ENCODE data around the gene ECE2. TPM values are rescaled to one million over a fixed set of nuclear protein-coding genes. Genes with fewer than 3 reads are reported as not detected.
"Not testable (repeated sequence)": the region's sequence is repeated elsewhere in the genome, so short reads cannot be mapped to it uniquely, and the experiment has no call there.

The ECE2 gene
- total and polyA plus RNA-seq, 3 experiments from 2014 or later, result not detected

- Mint-ChIP-seq H3K4me3 (peak overlapping the region; percentile 77 to 94 (median 84)), H3K36me3 (peaks cover 0 to 1% (median 0%) of the 10 kb centered on the region in 3 donors), H3K4me1 (peaks cover 17 to 29% (median 18%) of the 10 kb centered on the region in 3 donors), H3K27ac (peak overlapping the region in 7 of 8 donors; percentile 3 to 92 (median 54)), H3K9me3 (no peaks in the 10 kb centered on the region), H3K27me3 (peaks cover 21 to 32% of the 10 kb centered on the region in 2 donors)
- peak overlapping the region; percentile 61 for H3K4me3 ChIP-seq (ENCODE audit: low read length)
- ChIA-PET POLR2A (no interaction called here), CTCF (interaction anchor here (0.7 to 3.0 kb wide), 3 partner anchors 9 to 34 kb away, joined by 3 to 13 read pairs (median 8); partner anchors contain the start of gene EEF1AKMT4)
- H3K36me3 ChIP-seq (ENCODE audit: insufficient read depth, low read length), result no peaks in the 10 kb centered on the region
- no peaks in the 10 kb centered on the region for H3K9me3 ChIP-seq (ENCODE audit: low read length)
- peaks cover 20% of the 10 kb centered on the region for H3K27me3 ChIP-seq (ENCODE audit: insufficient read depth, low read length, poor library complexity, severe bottlenecking)
- DNase-seq, result peak in 2 of 5 donors; percentile 15 to 30
- no peak overlapping the region for H3K27ac ChIP-seq (ENCODE audit: low read depth, low read length)
- peaks cover 23% of the 10 kb centered on the region for H3K4me1 ChIP-seq (ENCODE audit: insufficient read depth, low read length)
Measured at GRCh38 chr3:184261854-184262763, 13.7 kb upstream of the ECE2 start.

DNA sequence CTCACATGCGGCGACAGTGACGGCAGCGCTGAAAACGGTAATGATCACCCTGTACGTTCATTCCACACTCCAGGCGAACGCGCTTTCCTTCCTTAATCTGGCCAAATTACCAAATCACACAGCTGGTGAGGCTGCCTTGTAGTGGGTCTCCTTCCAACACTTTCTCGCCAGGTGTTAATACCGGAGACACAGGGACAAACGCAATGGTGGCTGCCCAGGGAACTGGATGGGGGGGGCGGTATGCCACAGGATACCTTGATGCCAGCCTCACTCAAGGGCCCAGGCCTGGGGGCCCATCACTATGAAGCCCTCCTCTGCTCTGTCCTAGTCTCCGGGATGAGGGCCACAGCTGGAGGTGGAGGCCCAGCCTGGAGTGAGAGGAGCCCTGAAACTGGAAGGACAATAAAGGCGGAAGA, 13.1 kb upstream of the ECE2 start:
- peak overlapping the region in 6 of 7 donors; percentile 56 to 75 (median 71) for H3K4me3 Mint-ChIP-seq
- H3K36me3 ChIP-seq (ENCODE audit: insufficient read depth, low read length), result no peaks in the 10 kb centered on the region
- no peaks in the 10 kb centered on the region for H3K36me3 Mint-ChIP-seq
- no peak overlapping the region for H3K27ac ChIP-seq (ENCODE audit: low read depth, low read length)
- H3K27me3 ChIP-seq (ENCODE audit: insufficient read depth, low read length, poor library complexity, severe bottlenecking), result peaks cover 20% of the 10 kb centered on the region
- H3K4me1 Mint-ChIP-seq, result peaks cover 17 to 29% (median 18%) of the 10 kb centered on the region in 3 donors
- no peaks in the 10 kb centered on the region for H3K9me3 ChIP-seq (ENCODE audit: low read length)
- DNase-seq, result no peak
- H3K4me1 ChIP-seq (ENCODE audit: insufficient read depth, low read length), result peaks cover 23% of the 10 kb centered on the region
- H3K9me3 Mint-ChIP-seq, result no peaks in the 10 kb centered on the region
- CTCF ChIA-PET, result interaction anchor here (2.0 kb wide), 1 partner anchor 35 kb away, joined by 8 read pairs; no protein-coding TSS in a partner anchor
- H3K27ac Mint-ChIP-seq, result peak overlapping the region in 4 of 8 donors; percentile 33 to 72 (median 54)
- peaks cover 28 to 38% of the 10 kb centered on the region in 2 donors for H3K27me3 Mint-ChIP-seq
- POLR2A ChIA-PET, result no interaction called here
- no peak overlapping the region for H3K4me3 ChIP-seq (ENCODE audit: low read length)

DNA sequence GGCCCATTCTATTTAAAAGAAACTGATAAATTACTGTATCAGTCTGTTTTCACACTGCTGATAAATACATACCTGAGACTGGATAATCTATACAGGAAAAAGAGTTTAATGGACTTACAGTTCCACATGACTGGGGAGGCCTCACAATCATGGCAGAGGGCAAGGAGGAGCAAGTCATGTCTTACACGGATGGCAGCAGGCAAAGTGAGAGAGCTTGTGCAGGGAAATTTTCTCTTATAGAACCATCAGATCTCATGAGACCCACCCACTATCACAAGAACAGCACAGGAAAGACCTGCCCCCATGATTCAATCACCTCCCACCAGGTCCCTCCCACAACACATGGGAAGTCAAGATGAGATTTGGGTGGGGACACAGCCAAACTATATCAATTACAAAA, 8.6 kb upstream of the ECE2 start:
- H3K4me1 Mint-ChIP-seq; H3K27ac ChIP-seq (ENCODE audit: low read depth, low read length); DNase-seq; H3K36me3 Mint-ChIP-seq; H3K36me3 ChIP-seq (ENCODE audit: insufficient read depth, low read length); H3K9me3 Mint-ChIP-seq; H3K4me1 ChIP-seq (ENCODE audit: insufficient read depth, low read length); CTCF ChIA-PET; POLR2A ChIA-PET; H3K9me3 ChIP-seq (ENCODE audit: low read length); H3K4me3 Mint-ChIP-seq; H3K4me3 ChIP-seq (ENCODE audit: low read length): not testable (repeated sequence)
- Mint-ChIP-seq H3K27me3 (peaks cover 28 to 37% of the 10 kb centered on the region in 2 donors), H3K27ac (peak overlapping the region in 1 of 8 donors; percentile 77)
- H3K27me3 ChIP-seq (ENCODE audit: insufficient read depth, low read length, poor library complexity, severe bottlenecking), result peaks cover 16% of the 10 kb centered on the region

- H3K9me3 Mint-ChIP-seq, result no peaks in the 10 kb centered on the region
- Histone ChIP-seq H3K36me3 (ENCODE audit: insufficient read depth, low read length) (no peaks in the 10 kb centered on the region), H3K4me1 (ENCODE audit: insufficient read depth, low read length) (no peaks in the 10 kb centered on the region), H3K27me3 (ENCODE audit: insufficient read depth, low read length, poor library complexity, severe bottlenecking) (peaks cover 6% of the 10 kb centered on the region), H3K4me3 (ENCODE audit: low read length) (no peak overlapping the region), H3K9me3 (ENCODE audit: low read length) (no peaks in the 10 kb centered on the region), H3K27ac (ENCODE audit: low read depth, low read length) (no peak overlapping the region)
- H3K27me3 Mint-ChIP-seq, result peaks cover 41 to 43% of the 10 kb centered on the region in 2 donors
- POLR2A ChIA-PET, result no interaction called here
- CTCF ChIA-PET, result no interaction called here
- no peak overlapping the region for H3K27ac Mint-ChIP-seq
- H3K4me3 Mint-ChIP-seq, result no peak overlapping the region
- H3K36me3 Mint-ChIP-seq, result peaks cover 0 to 5% (median 0%) of the 10 kb centered on the region in 3 donors
- peaks cover 0 to 8% (median 5%) of the 10 kb centered on the region in 3 donors for H3K4me1 Mint-ChIP-seq
- DNase-seq, result no peak
Measured at GRCh38 chr3:184272269-184272668, 3.6 kb upstream of the ECE2 start.

GRCh38 chr3:184275381-184275701, 481 bp upstream of the ECE2 start:
- no peaks in the 10 kb centered on the region for H3K36me3 ChIP-seq (ENCODE audit: insufficient read depth, low read length)
- H3K36me3 Mint-ChIP-seq, result peaks cover 0 to 5% (median 1%) of the 10 kb centered on the region in 3 donors
- H3K4me1 ChIP-seq (ENCODE audit: insufficient read depth, low read length), result no peaks in the 10 kb centered on the region
- peaks cover 12% of the 10 kb centered on the region for H3K27me3 ChIP-seq (ENCODE audit: insufficient read depth, low read length, poor library complexity, severe bottlenecking)
- H3K4me1 Mint-ChIP-seq, result peaks cover 0 to 8% (median 5%) of the 10 kb centered on the region in 3 donors
- H3K9me3 Mint-ChIP-seq, result no peaks in the 10 kb centered on the region
- ChIA-PET POLR2A (no interaction called here), CTCF (no interaction called here)
- H3K27ac Mint-ChIP-seq, result peak overlapping the region in 2 of 8 donors; percentile 22 to 52
- no peak for DNase-seq
- no peak overlapping the region for H3K27ac ChIP-seq (ENCODE audit: low read depth, low read length)
- H3K4me3 Mint-ChIP-seq, result peak overlapping the region in 2 of 7 donors; percentile 15 to 23
- no peaks in the 10 kb centered on the region for H3K9me3 ChIP-seq (ENCODE audit: low read length)
- H3K27me3 Mint-ChIP-seq, result peaks cover 36 to 43% of the 10 kb centered on the region in 2 donors
- no peak overlapping the region for H3K4me3 ChIP-seq (ENCODE audit: low read length)

- H3K4me1 Mint-ChIP-seq, result peaks cover 0 to 8% (median 5%) of the 10 kb centered on the region in 3 donors
- Histone ChIP-seq H3K27me3 (ENCODE audit: insufficient read depth, low read length, poor library complexity, severe bottlenecking) (peaks cover 12% of the 10 kb centered on the region), H3K9me3 (ENCODE audit: low read length) (no peaks in the 10 kb centered on the region), H3K4me1 (ENCODE audit: insufficient read depth, low read length) (no peaks in the 10 kb centered on the region), H3K4me3 (ENCODE audit: low read length) (no peak overlapping the region), H3K27ac (ENCODE audit: low read depth, low read length) (no peak overlapping the region), H3K36me3 (ENCODE audit: insufficient read depth, low read length) (no peaks in the 10 kb centered on the region)
- H3K36me3 Mint-ChIP-seq, result peaks cover 0 to 5% (median 1%) of the 10 kb centered on the region in 3 donors
- no peak overlapping the region for H3K4me3 Mint-ChIP-seq
- DNase-seq, result no peak
- H3K27ac Mint-ChIP-seq, result peak overlapping the region in 1 of 8 donors; percentile 54
- POLR2A ChIA-PET, result no interaction called here
- peaks cover 37 to 43% of the 10 kb centered on the region in 2 donors for H3K27me3 Mint-ChIP-seq
- H3K9me3 Mint-ChIP-seq, result no peaks in the 10 kb centered on the region
- CTCF ChIA-PET, result interaction anchor here (1.1 kb wide), 1 partner anchor 33 kb away, joined by 3 read pairs; no protein-coding TSS in a partner anchor
Measured at GRCh38 chr3:184277366-184277765, 1.5 kb downstream of the ECE2 start.

GRCh38 chr3:184282941-184283340, 7.1 kb downstream of the ECE2 start:
- no peaks in the 10 kb centered on the region for H3K9me3 Mint-ChIP-seq
- no peak overlapping the region for H3K4me3 Mint-ChIP-seq
- H3K27ac ChIP-seq (ENCODE audit: low read depth, low read length), result no peak overlapping the region
- H3K36me3 ChIP-seq (ENCODE audit: insufficient read depth, low read length), result no peaks in the 10 kb centered on the region
- H3K27ac Mint-ChIP-seq, result no peak overlapping the region
- peaks cover 1% of the 10 kb centered on the region for H3K27me3 ChIP-seq (ENCODE audit: insufficient read depth, low read length, poor library complexity, severe bottlenecking)
- no peak overlapping the region for H3K4me3 ChIP-seq (ENCODE audit: low read length)
- H3K4me1 ChIP-seq (ENCODE audit: insufficient read depth, low read length), result no peaks in the 10 kb centered on the region
- H3K36me3 Mint-ChIP-seq, result no peaks in the 10 kb centered on the region
- ChIA-PET POLR2A (interaction anchor here (0.9 kb wide), 1 partner anchor 9 kb away, joined by 3 read pairs; no protein-coding TSS in a partner anchor), CTCF (interaction anchor here (1.3 kb wide), 1 partner anchor 55 kb away, joined by 3 read pairs; no protein-coding TSS in a partner anchor)
- H3K27me3 Mint-ChIP-seq, result peaks cover 12 to 20% of the 10 kb centered on the region in 2 donors
- H3K9me3 ChIP-seq (ENCODE audit: low read length), result no peaks in the 10 kb centered on the region
- DNase-seq, result no peak
- H3K4me1 Mint-ChIP-seq, result no peaks in the 10 kb centered on the region

DNA sequence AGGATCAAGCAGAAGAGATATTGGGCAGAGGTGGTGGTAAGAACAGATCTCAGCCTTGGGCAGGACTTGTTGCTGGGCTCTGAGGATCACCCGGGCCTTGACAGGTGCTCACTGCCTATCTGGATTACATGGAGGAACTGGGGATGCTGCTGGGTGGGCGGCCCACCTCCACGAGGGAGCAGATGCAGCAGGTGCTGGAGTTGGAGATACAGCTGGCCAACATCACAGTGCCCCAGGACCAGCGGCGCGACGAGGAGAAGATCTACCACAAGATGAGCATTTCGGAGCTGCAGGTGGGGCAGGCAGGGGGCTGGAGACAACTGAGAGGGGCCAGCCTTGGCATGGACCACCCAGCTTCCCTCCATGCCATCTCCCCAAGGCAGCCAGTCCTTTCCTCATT, 7.9 kb downstream of the ECE2 start:
- no peaks in the 10 kb centered on the region for H3K36me3 ChIP-seq (ENCODE audit: insufficient read depth, low read length)
- H3K4me3 ChIP-seq (ENCODE audit: low read length), result no peak overlapping the region
- no peaks in the 10 kb centered on the region for H3K9me3 ChIP-seq (ENCODE audit: low read length)
- no peaks in the 10 kb centered on the region for H3K9me3 Mint-ChIP-seq
- H3K27me3 ChIP-seq (ENCODE audit: insufficient read depth, low read length, poor library complexity, severe bottlenecking), result no peaks in the 10 kb centered on the region
- no peaks in the 10 kb centered on the region for H3K36me3 Mint-ChIP-seq
- ChIA-PET POLR2A (no interaction called here), CTCF (interaction anchor here (1.4 kb wide), 1 partner anchor 56 kb away, joined by 3 read pairs; no protein-coding TSS in a partner anchor)
- H3K4me1 ChIP-seq (ENCODE audit: insufficient read depth, low read length), result no peaks in the 10 kb centered on the region
- peak overlapping the region in 1 of 8 donors; percentile 53 for H3K27ac Mint-ChIP-seq
- no peak overlapping the region for H3K27ac ChIP-seq (ENCODE audit: low read depth, low read length)
- no peak for DNase-seq
- no peaks in the 10 kb centered on the region for H3K4me1 Mint-ChIP-seq
- H3K27me3 Mint-ChIP-seq, result peaks cover 15 to 16% of the 10 kb centered on the region in 2 donors
- no peak overlapping the region for H3K4me3 Mint-ChIP-seq

All from CD8-positive, alpha-beta memory T cell (primary cell).